Nephron (organoid): Measurements from ENCODE around the gene CHPF2.

Source experiments
- H3K27ac Mint-ChIP-seq, 3 experiments: 2 replicates each; pipeline ENCODE4 v1.8.0; 2020; ENCODE audit warnings: mixed read lengths in 3 of 3, mild to moderate bottlenecking in 2 of 3, moderate library complexity in 1 of 3
- H3K27me3 Mint-ChIP-seq: 2 replicates; pipeline ENCODE4 v1.8.0; 2021; ENCODE audit warnings: low read depth, mild to moderate bottlenecking, moderate library complexity, mixed read lengths
- H3K36me3 Mint-ChIP-seq: 2 replicates; pipeline ENCODE4 v1.8.0; 2020; ENCODE audit warnings: low read depth, mixed read lengths
- H3K4me1 Mint-ChIP-seq: 2 replicates; pipeline ENCODE4 v1.8.0; 2020; ENCODE audit warnings: mixed read lengths
- H3K4me3 Mint-ChIP-seq, 3 experiments: 2 replicates each; pipeline ENCODE4 v1.8.0; 2020; ENCODE audit warnings: mild to moderate bottlenecking in 3 of 3, mixed read lengths in 3 of 3, moderate library complexity in 2 of 3
- H3K9me3 Mint-ChIP-seq: 2 replicates; pipeline ENCODE4 v1.8.0; 2020; ENCODE audit warnings: mixed read lengths
- TF ChIP-seq, protein P1 (sequence below), 3 experiments: fragments of 200-600 bp; sonication (generic); IDR thresholded peaks; one replicate each; pipeline ENCODE4 v1.5.0; 2021; ENCODE audit warnings: antibody characterized with exemption in 3 of 3; ENCODE audit not compliant: unreplicated experiment in 3 of 3

The CHPF2 gene

DNA sequence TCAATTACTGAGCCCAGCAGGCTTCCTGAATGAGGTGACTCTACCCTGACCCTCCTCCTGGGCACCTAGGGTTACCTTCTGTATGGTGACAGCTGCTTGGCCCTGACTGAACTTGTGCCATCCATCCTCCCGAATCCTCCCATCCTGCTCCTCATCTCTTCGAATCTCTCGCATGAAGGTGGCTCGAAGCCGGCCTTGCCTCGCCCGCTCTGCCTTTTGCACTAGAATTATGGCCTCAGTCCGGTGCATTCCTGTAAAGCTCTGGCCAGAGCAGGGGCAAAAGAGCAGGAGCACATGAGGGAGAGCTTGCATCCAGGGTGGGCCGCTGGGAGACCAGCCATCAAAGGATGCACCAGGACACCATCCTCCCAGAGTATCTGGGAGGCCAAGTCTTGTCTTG lies 29.4 kb upstream of the CHPF2 start:
- TF ChIP-seq, protein P1, sequence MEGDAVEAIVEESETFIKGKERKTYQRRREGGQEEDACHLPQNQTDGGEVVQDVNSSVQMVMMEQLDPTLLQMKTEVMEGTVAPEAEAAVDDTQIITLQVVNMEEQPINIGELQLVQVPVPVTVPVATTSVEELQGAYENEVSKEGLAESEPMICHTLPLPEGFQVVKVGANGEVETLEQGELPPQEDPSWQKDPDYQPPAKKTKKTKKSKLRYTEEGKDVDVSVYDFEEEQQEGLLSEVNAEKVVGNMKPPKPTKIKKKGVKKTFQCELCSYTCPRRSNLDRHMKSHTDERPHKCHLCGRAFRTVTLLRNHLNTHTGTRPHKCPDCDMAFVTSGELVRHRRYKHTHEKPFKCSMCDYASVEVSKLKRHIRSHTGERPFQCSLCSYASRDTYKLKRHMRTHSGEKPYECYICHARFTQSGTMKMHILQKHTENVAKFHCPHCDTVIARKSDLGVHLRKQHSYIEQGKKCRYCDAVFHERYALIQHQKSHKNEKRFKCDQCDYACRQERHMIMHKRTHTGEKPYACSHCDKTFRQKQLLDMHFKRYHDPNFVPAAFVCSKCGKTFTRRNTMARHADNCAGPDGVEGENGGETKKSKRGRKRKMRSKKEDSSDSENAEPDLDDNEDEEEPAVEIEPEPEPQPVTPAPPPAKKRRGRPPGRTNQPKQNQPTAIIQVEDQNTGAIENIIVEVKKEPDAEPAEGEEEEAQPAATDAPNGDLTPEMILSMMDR (IDR thresholded peaks at IDR 0.05; ENCODE audit: unreplicated experiment in 3 of 3) = no peak
- Mint-ChIP-seq H3K4me1 (no peaks in the 10 kb centered on the region), H3K27ac (no peak overlapping the region), H3K9me3 (no peaks in the 10 kb centered on the region), H3K36me3 (no peaks in the 10 kb centered on the region), H3K4me3 (no peak overlapping the region), H3K27me3 (peaks cover 23% of the 10 kb centered on the region)

DNA sequence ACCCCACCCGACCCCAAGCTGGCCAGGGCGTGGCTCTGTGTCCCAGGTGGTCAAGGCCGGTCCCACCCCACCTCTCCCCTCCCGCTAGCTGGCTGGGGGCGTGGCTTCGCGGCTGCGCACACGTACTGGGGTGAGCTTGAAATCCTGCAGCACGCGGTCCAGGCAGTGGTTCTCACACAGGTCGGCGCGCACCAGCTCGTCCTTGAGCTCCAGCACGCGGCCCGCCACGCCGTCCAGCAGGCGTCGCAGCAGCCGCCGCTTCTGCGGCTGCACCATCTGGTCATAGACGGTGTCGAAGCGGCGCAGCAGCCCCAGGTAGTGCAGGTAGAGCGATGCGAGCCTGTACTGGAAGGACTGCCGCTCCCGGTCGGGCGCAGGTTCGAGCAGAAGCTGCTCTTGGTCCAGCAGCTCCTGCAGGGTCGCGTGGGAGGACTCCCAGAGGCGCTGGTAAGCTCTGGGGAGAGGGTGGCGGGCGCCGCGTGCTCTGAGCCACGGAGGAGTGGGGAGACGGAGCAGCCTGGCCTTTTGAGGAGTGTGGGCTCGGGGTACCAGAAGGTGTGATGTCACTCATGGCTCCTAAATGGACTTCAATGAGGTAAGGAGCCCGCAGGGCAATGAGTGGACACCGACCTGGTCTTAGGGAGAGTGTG lies 27.8 kb upstream of the CHPF2 start:
- TF ChIP-seq, protein P1 (IDR thresholded peaks at IDR 0.05; ENCODE audit: unreplicated experiment in 3 of 3) = no peak
- no peaks in the 10 kb centered on the region for H3K4me1 Mint-ChIP-seq
- H3K27me3 Mint-ChIP-seq = peaks cover 23% of the 10 kb centered on the region
- H3K9me3 Mint-ChIP-seq = no peaks in the 10 kb centered on the region
- H3K27ac Mint-ChIP-seq = no peak overlapping the region
- H3K4me3 Mint-ChIP-seq = no peak overlapping the region
- H3K36me3 Mint-ChIP-seq = no peaks in the 10 kb centered on the region

DNA sequence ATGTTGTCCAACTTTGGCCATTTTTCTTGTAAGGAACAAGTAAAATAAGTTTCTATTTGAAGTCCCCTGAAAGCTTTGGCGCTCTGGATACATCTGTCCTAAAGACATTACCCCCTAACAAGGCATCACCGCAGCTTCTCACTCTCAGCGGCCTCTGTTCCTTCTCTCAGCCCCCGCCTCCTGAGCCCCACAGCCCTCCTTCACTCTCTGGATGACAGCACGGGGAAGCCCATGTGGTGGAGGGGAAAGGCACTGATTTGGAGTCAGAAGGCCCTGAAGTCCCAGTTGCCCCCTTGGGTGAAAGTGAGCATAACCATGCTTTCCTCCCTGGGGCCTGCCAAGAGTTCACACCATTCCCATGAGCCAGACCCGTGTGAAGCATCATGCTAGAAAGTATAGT lies 26.6 kb upstream of the CHPF2 start:
- H3K36me3 Mint-ChIP-seq = peaks cover 2% of the 10 kb centered on the region
- TF ChIP-seq, protein P1 (IDR thresholded peaks at IDR 0.05; ENCODE audit: unreplicated experiment in 3 of 3) = no peak
- H3K4me3 Mint-ChIP-seq = no peak overlapping the region
- H3K27ac Mint-ChIP-seq = no peak overlapping the region
- H3K27me3 Mint-ChIP-seq = peaks cover 23% of the 10 kb centered on the region
- no peaks in the 10 kb centered on the region for H3K9me3 Mint-ChIP-seq
- H3K4me1 Mint-ChIP-seq = no peaks in the 10 kb centered on the region

DNA sequence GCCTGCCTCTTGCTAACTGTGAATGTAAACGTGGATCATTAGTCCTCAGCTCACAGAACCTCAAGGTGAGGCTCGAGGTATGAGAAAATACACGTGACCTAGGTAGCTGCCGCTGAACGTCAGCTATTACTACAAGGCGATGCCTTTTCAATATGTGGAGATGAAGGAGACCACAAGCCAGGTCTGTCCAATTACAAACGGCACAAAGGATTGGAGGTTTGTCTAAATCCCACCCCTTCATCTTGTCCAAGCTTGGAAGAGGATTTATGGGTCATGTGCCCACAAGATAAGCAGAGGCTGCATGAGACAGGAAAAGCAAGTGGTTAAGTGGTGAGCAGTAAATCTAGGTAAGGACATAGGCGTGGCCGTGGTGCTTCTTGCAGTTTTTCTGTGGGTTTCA lies 25.4 kb upstream of the CHPF2 start:
- H3K27ac Mint-ChIP-seq = no peak overlapping the region
- peaks cover 23% of the 10 kb centered on the region for H3K27me3 Mint-ChIP-seq
- H3K4me3 Mint-ChIP-seq = no peak overlapping the region
- TF ChIP-seq, protein P1 (IDR thresholded peaks at IDR 0.05; ENCODE audit: unreplicated experiment in 3 of 3) = no peak
- H3K4me1 Mint-ChIP-seq = no peaks in the 10 kb centered on the region
- H3K9me3 Mint-ChIP-seq = no peaks in the 10 kb centered on the region
- peaks cover 4% of the 10 kb centered on the region for H3K36me3 Mint-ChIP-seq

DNA sequence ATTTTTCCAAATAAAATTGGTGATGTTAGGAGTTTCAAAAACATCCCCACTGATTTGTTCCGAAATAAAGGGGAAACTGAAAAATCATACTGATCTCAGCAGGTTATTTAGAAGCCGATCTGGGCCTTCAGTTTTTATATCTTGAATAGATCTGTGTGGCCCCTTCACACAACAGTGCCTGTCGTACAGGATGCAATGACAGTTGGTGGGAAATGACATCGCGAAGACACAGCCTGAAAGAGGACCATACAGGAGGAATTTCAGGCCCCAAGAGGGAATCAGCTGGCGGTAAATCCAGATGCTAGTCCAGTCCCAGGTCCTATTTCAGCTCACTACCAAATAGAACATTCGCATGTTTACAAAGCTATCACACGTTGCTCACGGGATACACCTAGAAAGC lies 25.0 kb upstream of the CHPF2 start:
- H3K4me3 Mint-ChIP-seq = no peak overlapping the region
- H3K36me3 Mint-ChIP-seq = peaks cover 4% of the 10 kb centered on the region
- no peak overlapping the region for H3K27ac Mint-ChIP-seq
- TF ChIP-seq, protein P1 (IDR thresholded peaks at IDR 0.05; ENCODE audit: unreplicated experiment in 3 of 3) = no peak
- peaks cover 23% of the 10 kb centered on the region for H3K27me3 Mint-ChIP-seq
- H3K4me1 Mint-ChIP-seq = no peaks in the 10 kb centered on the region
- H3K9me3 Mint-ChIP-seq = no peaks in the 10 kb centered on the region

DNA sequence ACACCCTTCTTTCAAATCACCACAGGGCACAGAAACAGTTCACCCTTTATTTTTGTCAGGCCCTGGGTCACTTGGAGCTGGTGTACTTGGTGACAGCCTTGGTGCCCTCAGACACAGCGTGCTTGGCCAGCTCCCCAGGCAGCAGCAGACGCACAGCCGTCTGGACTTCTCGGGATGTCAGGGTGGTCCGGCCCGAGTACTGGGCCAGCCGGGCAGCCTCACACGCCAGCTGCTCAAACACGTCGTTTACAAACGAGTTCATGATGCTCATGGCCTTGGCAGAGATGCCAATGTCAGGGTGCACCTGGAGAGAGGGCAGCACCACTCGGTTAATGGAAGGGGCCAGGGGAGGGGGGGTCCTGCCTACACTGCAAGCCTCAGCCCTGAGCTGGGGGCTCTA lies 24.5 kb upstream of the CHPF2 start:
- no peak overlapping the region for H3K27ac Mint-ChIP-seq
- no peaks in the 10 kb centered on the region for H3K9me3 Mint-ChIP-seq
- H3K4me1 Mint-ChIP-seq = no peaks in the 10 kb centered on the region
- peaks cover 4% of the 10 kb centered on the region for H3K36me3 Mint-ChIP-seq
- H3K4me3 Mint-ChIP-seq = no peak overlapping the region
- peaks cover 23% of the 10 kb centered on the region for H3K27me3 Mint-ChIP-seq
- TF ChIP-seq, protein P1 (IDR thresholded peaks at IDR 0.05; ENCODE audit: unreplicated experiment in 3 of 3) = no peak
